Upper lobe of left lung (tissue), 4 donors: ENCODE results near the gene RGS7.

Experiments
- EP300 ChIP-seq, 4 donors: sonication (generic); formaldehyde crosslinking; IDR thresholded peaks; one replicate each; pipeline ENCODE4 v1.5.1; 2017; ENCODE audit warnings: antibody characterized with exemption in 4 of 4, control low read depth in 2 of 4
- POLR2A ChIP-seq, 4 donors: fragments of 450-650 bp; IDR thresholded peaks; one replicate each; pipeline ENCODE4 v1.5.1; 2016 to 2017; ENCODE audit warnings: antibody characterized with exemption in 4 of 4, mild to moderate bottlenecking in 2 of 4
- POLR2AphosphoS5 ChIP-seq, 2 donors: sonication (generic); formaldehyde crosslinking; IDR thresholded peaks; one replicate each; pipeline ENCODE4 v1.5.1; 2017; ENCODE audit warnings: antibody characterized with exemption in 2 of 2
- TF ChIP-seq, protein P1 (sequence below), 6 experiments: fragments of 450-650 bp in 4 of 6; fragments of 200-600 bp in 2 of 6; sonication (generic) in 2 of 6; IDR thresholded peaks; one replicate each; pipeline ENCODE4 v1.5.1; 2016 to 2019; ENCODE audit warnings: antibody characterized with exemption in 6 of 6

DNA sequence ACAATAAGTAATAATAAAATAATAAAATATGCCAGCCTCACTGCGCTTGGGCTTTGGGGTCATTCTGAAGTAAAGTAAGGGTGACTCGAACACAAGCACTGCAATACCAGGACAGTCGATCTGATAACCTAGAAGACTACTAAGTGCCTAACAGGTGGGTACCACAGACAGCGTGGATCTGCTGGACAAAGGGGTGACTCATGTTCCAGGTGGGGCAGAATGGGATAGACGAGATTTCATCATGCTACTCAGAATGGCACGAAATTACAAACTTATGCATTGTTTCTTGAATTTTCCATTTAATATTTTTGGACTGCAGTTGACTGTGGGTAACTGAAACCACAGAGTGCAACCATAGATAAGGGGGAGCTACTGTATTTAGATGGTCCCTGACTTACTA lies 523.9 kb downstream of the RGS7 start:
- TF ChIP-seq, protein P1, sequence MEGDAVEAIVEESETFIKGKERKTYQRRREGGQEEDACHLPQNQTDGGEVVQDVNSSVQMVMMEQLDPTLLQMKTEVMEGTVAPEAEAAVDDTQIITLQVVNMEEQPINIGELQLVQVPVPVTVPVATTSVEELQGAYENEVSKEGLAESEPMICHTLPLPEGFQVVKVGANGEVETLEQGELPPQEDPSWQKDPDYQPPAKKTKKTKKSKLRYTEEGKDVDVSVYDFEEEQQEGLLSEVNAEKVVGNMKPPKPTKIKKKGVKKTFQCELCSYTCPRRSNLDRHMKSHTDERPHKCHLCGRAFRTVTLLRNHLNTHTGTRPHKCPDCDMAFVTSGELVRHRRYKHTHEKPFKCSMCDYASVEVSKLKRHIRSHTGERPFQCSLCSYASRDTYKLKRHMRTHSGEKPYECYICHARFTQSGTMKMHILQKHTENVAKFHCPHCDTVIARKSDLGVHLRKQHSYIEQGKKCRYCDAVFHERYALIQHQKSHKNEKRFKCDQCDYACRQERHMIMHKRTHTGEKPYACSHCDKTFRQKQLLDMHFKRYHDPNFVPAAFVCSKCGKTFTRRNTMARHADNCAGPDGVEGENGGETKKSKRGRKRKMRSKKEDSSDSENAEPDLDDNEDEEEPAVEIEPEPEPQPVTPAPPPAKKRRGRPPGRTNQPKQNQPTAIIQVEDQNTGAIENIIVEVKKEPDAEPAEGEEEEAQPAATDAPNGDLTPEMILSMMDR (IDR thresholded peaks at IDR 0.05): no peak
- TF ChIP-seq POLR2A (IDR thresholded peaks at IDR 0.05) (no peak), POLR2AphosphoS5 (IDR thresholded peaks at IDR 0.05) (no peak), EP300 (IDR thresholded peaks at IDR 0.05) (no peak)
